Transverse colon (tissue), 4 donors: ENCODE data around the gene OOEP.

ENCODE experiments used
- EP300 ChIP-seq: sonication (generic); formaldehyde crosslinking; IDR thresholded peaks from one replicate; pipeline ENCODE4 v1.6.1; 2017; ENCODE audit warnings: antibody characterized with exemption, low read depth
- POLR2A ChIP-seq: fragments of 450-650 bp; IDR thresholded peaks from one replicate; pipeline ENCODE4 v1.6.1; 2016; ENCODE audit warnings: antibody characterized with exemption, mild to moderate bottlenecking, moderate library complexity
- POLR2AphosphoS5 ChIP-seq, 3 donors: sonication (generic); formaldehyde crosslinking; IDR thresholded peaks; one replicate each; pipeline ENCODE4 v1.6.1; 2016; ENCODE audit warnings: antibody characterized with exemption in 3 of 3
- TF ChIP-seq, protein P1 (sequence below), 5 experiments: fragments of 200-600 bp in 3 of 5; fragments of 450-650 bp in 2 of 5; sonication (generic) in 3 of 5; IDR thresholded peaks; 1 replicate in 2 of 5; 2 replicates in 3 of 5; pipeline ENCODE4 v1.5.1; 2016 to 2017; ENCODE audit warnings: antibody characterized with exemption in 5 of 5, inconsistent platforms in 3 of 5, mild to moderate bottlenecking in 2 of 5, moderate library complexity in 1 of 5

DNA sequence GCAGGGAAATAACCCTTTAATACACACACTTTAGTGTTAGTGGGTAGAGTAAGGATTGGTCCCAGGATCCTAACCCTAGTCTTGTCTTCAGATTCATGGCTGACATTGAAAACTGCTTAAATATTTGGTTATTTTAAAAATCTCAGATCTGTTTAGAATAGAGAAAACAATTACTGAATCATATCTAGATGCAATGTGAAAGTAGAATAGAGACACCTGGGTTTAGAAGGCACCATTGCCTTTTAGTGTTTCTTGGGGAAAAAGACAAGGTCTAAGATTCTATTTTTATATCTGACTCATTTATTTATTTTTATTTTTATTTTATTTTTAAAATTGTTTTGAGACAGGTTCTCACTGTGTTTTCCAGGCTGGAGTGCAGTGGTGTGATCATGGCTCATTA is 31.0 kb upstream of the OOEP start:
- TF ChIP-seq EP300 (no peak), POLR2AphosphoS5 (IDR thresholded peaks at IDR 0.05) (no peak), POLR2A (no peak)
- TF ChIP-seq, protein P1, sequence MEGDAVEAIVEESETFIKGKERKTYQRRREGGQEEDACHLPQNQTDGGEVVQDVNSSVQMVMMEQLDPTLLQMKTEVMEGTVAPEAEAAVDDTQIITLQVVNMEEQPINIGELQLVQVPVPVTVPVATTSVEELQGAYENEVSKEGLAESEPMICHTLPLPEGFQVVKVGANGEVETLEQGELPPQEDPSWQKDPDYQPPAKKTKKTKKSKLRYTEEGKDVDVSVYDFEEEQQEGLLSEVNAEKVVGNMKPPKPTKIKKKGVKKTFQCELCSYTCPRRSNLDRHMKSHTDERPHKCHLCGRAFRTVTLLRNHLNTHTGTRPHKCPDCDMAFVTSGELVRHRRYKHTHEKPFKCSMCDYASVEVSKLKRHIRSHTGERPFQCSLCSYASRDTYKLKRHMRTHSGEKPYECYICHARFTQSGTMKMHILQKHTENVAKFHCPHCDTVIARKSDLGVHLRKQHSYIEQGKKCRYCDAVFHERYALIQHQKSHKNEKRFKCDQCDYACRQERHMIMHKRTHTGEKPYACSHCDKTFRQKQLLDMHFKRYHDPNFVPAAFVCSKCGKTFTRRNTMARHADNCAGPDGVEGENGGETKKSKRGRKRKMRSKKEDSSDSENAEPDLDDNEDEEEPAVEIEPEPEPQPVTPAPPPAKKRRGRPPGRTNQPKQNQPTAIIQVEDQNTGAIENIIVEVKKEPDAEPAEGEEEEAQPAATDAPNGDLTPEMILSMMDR (IDR thresholded peaks at IDR 0.05), result no peak
